HT1080 (cell line): ENCODE data around the gene REV3L. TPM values are rescaled to one million over a fixed set of nuclear protein-coding genes. Genes with fewer than 3 reads are reported as not detected.
"Not testable (repeated sequence)": the region's sequence is repeated elsewhere in the genome, so short reads cannot be mapped to it uniquely, and the experiment has no call there.

Source experiments
- DNase-seq: peaks from one replicate; pipeline ENCODE4 v3.0.0-alpha.2; 2015; ENCODE audit warnings: low read depth
- total RNA-seq: library from RNA; depleted of rRNA; stranded (reverse); fragments of >200 nt; shearing (Covaris generic); gene quantifications from 2 replicates; pipeline ENCODE4 v1.2.3, GENCODE V29; 2014

Gene REV3L
- total RNA-seq, 1 experiment from 2014 or later, result 13.5 TPM

- no peak for DNase-seq
Observed at GRCh38 chr6:111499269-111499793, 16.3 kb upstream of the REV3L start.

GRCh38 chr6:111494951-111495635 lies 12.1 kb upstream of the REV3L start:
- no peak for DNase-seq

GRCh38 chr6:111492499-111492898 lies 9.5 kb upstream of the REV3L start:
- DNase-seq, result no peak

- no peak for DNase-seq
Observed at GRCh38 chr6:111490067-111490466, 7.0 kb upstream of the REV3L start.

DNA sequence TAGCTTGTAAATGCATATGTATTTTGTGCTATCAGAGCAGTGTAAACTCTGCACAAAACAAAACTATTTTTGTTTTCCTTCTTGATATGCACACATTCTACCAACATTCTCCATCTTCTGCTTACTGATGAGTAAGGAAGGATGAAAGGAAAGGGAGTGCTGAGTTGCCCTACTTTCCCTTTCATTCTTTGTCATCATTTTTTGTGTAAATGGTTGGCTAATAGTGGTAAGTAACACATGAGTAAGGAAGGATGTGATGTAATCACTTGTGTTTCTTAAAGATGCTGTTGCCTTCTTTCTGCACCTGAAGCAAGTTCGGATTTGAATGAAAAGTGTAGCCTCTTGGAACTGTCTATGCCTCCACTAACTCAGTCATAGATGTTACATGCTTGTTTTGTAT lies 4.6 kb upstream of the REV3L start:
- peak; percentile 78 for DNase-seq

DNA sequence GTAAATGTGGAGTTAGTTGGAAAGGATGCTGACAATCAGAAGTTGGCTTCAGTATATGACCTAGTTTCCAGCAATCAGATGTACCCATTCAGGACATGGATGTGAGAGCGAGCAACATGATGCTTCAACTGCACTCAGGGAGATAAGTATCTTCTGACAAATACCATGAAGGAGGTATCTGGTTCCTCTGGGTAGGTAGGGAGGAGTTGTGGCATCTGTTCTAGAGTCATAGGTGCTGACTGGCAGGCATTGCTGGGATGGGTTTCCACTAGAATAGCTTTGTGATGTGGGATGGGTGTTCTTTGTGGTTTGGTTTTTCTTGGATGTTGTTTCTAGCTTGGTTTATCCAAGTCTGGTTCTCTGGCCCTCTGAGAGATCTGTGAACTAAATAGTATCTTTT lies 3.9 kb upstream of the REV3L start:
- no peak for DNase-seq

GRCh38 chr6:111486475-111486874 lies 3.5 kb upstream of the REV3L start:
- DNase-seq, result no peak

DNA sequence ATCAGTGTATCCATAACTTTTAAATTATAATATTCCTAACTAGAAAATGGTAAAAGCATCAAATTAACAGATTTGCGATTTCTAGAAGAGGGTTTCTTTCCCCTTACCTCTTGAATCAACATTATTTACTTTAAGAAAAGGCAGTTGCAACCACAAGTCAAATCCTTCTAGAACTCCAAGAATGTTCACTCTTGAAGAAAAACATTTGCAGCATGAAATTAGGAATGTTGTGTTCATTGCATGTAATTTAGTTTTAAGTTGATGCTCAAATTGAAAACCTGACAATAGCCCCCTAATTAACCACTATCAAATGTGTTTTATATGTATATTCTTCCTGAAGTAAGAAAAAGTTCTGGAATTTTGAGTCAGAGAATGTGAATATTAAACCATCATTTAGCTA lies 2.3 kb upstream of the REV3L start:
- no peak for DNase-seq

- peak; percentile 11 for DNase-seq
Observed at GRCh38 chr6:111484633-111484930, 1.6 kb upstream of the REV3L start.

GRCh38 chr6:111483736-111484632 lies 966 bp upstream of the REV3L start:
- peak; percentile 91 for DNase-seq

DNA sequence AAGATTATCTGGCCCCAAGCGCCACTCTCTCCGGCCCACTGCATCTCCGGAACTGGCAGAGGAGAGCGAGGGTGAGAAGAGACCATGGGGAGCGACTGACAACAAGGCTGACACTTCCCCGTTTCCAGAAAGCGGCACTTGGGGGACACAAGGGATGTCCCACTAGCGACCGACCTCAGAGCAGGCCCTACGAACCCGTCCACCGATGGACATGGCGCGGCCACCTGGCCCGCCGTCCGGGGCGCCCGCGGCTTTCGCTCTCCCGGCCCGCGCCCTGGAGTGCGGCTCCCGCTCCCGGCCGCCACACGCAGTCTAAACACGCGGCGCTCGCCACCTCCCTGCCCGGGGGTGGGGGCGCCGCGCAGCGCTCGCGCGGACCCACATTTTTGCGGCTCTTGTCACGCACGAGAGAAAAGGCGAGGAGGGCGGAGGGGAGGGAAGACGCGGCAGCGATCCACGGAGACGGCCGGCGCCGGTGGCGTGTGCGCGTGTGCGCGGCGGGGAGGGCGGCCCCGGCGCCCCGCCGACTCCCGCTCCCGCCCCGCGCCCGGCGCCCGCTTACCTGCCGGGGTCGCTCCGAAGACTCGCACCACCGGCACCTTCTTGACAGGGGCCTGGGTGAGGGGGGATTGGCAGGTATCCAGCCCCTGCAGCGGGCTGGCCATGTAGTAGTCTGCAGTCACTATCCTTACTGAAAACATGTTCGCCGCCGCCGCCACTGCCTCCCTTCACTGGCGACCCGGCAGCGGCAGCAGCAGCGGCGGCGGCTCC lies 645 bp downstream of the REV3L start:
- DNase-seq, result peak; percentile 34

DNA sequence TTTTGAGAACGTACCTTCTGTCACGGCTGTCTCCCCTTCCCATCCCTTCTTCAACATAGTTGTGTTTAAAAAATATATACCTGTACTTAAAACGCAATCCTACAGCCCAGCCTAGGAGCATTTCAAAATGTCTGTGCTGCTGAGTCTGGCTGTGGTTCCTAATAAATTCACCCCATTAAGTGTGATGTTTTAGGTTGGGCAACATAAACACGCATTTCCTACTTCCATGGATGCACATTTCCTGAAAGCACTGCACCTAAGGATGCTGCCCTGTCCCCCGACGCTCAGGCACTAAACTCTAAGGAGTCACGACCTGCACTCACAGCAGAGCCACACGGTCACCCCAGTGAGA lies 1.2 kb downstream of the REV3L start:
- no peak for DNase-seq

DNA sequence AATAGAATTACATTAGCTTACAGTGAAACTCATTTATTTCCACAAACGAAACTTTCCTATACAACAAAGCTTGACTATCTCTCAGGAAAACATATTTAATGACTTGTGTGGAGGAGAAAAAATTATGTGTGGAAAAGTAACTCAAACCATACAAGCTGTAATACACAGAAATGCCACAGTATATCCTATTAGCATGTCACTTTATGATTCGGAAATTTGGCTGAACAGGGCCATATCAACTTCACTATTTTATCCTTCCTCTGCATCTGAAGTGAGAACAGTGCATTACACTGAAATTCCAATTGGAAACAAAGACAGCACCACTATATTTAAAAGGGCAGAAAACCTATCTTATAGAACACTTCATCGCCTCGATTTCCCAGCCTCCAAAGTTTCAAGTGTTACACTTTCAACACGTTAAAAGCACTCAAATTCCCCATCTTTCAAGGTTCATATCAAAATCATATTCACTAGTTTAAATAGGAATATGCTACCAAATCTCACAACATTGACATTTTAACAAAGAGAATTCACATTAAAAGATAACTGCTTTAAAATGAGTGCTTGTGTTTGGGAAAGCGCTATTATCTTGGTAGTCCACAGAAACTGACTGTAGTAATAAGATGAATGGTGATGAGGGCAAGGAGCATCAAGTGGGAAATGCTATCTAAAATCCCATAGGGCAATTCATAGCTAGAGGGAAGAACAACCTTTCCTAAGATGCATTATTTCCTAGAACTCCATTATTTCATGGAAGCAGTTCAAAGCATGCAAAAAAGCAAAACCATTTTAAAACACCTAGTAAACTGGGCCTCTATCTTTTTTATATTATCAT lies 1.8 kb downstream of the REV3L start:
- peak; percentile 18 for DNase-seq

DNA sequence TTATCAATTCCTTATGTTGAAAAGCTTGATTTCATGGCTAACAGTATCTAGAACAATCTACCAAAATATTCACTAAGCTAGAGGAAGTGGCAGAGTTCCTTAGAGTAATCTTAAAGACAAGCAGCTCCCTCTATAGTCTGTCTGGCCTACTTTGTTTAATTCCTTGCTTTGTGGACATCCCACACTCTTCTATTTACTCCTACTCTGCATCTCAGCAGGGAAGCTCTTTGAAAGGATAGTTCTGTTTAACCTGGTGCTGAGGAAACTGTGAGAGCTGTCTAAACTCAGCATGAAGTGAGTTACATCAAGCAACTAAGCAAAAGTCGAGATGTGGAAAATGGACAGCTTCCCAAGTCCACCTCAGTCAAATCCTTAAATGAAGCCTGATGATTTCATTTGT lies 4.3 kb downstream of the REV3L start:
- peak; percentile 73 for DNase-seq

DNA sequence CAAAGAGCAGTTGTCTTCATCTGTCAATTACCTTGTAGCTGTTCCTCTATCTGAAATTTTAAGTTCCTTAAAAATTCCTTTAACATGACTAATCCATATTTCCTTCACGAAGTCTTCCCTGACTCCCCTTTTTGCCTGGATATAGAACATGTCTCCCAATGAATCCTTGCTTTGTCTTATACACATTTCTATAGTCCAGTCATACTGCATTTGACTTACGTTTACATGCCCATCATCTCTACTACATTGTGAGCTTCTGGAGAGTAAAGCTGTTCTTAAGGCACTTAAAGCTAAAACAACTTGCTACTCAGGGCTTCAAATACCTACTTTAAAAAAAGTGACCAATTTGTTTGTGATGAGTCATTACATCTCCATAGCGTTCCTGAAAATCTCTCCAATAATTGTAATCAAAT lies 4.9 kb downstream of the REV3L start:
- peak; percentile 80 for DNase-seq

GRCh38 chr6:111477481-111477938 lies 5.5 kb downstream of the REV3L start:
- no peak for DNase-seq

DNA sequence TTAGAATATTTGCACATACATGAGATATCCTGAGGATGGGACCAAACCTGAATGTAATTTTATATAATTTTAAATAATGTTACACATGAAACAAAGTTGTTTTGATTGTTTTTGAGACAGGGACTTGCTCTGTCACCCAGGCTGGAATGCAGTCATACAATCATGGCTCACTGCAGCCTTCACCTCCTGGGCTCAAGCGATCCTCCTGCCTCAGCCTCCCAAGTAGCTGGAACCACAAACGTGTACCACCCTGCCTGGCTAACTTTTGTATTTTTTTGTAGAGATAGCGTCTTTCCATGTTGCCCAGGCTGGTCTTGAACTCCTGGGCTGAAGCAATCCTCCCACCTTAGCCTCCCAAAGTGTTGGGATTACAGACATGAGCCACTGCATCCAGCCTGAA lies 7.0 kb downstream of the REV3L start:
- DNase-seq, result not testable (repeated sequence)

DNA sequence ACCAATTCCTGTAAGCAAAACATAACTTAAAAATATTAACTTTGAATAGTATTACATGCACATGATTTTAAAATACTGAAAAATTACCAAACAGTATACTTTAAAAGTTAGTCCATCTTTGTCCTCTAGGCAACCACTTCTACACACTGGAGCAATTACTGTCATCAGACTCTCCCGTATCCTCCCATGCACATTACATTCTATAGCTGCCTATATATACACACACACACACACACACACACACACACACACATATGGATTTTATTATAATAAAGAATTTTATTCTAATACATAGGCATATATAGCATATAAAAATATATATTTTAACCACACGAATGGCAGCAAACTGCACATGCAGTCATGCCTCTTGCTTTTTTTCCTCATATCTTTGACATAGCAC lies 8.2 kb downstream of the REV3L start:
- no peak for DNase-seq

- no peak for DNase-seq
Observed at GRCh38 chr6:111474106-111474505, 8.9 kb downstream of the REV3L start.

GRCh38 chr6:111472933-111473435 lies 10.0 kb downstream of the REV3L start:
- no peak for DNase-seq

DNA sequence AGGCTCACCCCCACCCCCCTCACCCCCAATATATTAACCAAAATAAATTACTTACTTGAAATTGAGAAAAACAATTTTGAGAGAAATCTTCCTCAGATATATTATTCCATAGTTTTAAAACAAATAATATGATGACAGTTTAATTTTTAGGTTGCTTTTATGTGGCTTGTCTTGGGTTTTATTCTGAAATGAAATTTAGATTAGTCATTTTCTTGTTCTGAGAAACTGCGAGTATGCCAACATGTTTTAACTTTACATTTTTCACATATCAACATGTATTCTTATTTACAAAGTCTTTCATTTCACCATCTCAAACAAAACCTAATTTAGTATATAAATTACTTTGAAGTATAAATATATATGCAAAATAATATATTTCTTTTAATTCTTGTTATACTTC lies 11.1 kb downstream of the REV3L start:
- DNase-seq, result no peak
